SU-DHL-6 (cell line): ENCODE results near the gene GRXCR2.

Experiments used
- H2AFZ ChIP-seq: fragments of 200-600 bp; sonication (generic); 2 replicates; pipeline ENCODE4 v1.6.1; 2014; ENCODE audit warnings: low read depth, mild to moderate bottlenecking, moderate library complexity, mixed read lengths, antibody characterized with exemption, low read length; ENCODE audit not compliant: severe bottlenecking
- H3F3A ChIP-seq: fragments of 200-600 bp; shearing (Covaris generic); 2 replicates; pipeline ENCODE4 v1.6.0; 2016; ENCODE audit warnings: antibody characterized with exemption, mild to moderate bottlenecking; ENCODE audit not compliant: insufficient read depth
- H3K27ac ChIP-seq: fragments of 200-600 bp; sonication (generic); 2 replicates; pipeline ENCODE4 v1.5.1; 2016; ENCODE audit warnings: low read depth, mild to moderate bottlenecking, low read length, moderate library complexity, mixed read lengths
- H3K27me3 ChIP-seq: fragments of 200-600 bp; sonication (generic), shearing (Covaris generic); 2 replicates; pipeline ENCODE4 v1.6.0; 2014; ENCODE audit warnings: mild to moderate bottlenecking, low read length
- H3K36me3 ChIP-seq: fragments of 200-600 bp; sonication (generic); 2 replicates; pipeline ENCODE4 v1.6.1; 2014; ENCODE audit warnings: mild to moderate bottlenecking, low read length, mixed read lengths
- H3K4me2 ChIP-seq: fragments of 300-600, 200-600 bp; shearing (Covaris generic), sonication (generic); 2 replicates; pipeline ENCODE4 v1.6.0; 2014; ENCODE audit warnings: low read length, low read depth, mild to moderate bottlenecking; ENCODE audit not compliant: poor library complexity, severe bottlenecking
- H3K4me3 ChIP-seq: fragments of 200-600 bp; sonication (generic); 2 replicates; pipeline ENCODE4 v1.5.1; 2014; ENCODE audit warnings: antibody characterized with exemption, low read length, mild to moderate bottlenecking, mixed read lengths; ENCODE audit not compliant: insufficient read depth, poor library complexity, severe bottlenecking
- H3K79me2 ChIP-seq: fragments of 200-600 bp; sonication (generic); 2 replicates; pipeline ENCODE4 v1.6.1; 2014; ENCODE audit warnings: mild to moderate bottlenecking, low read length, moderate library complexity; ENCODE audit not compliant: insufficient read depth
- H3K9ac ChIP-seq: fragments of 200-600 bp; sonication (generic); 2 replicates; pipeline ENCODE4 v1.7.0; 2014; ENCODE audit warnings: mild to moderate bottlenecking, low read length
- H3K9me2 ChIP-seq: fragments of 200-600 bp; sonication (generic); replicated peaks from 2 replicates; pipeline ENCODE4 v1.6.1; 2014; ENCODE audit warnings: low read length; ENCODE audit not compliant: insufficient read depth
- H3K9me3 ChIP-seq: fragments of 200-600 bp; sonication (generic); 2 replicates; pipeline ENCODE4 v1.6.1; 2014; ENCODE audit warnings: low read length, mixed read lengths; ENCODE audit not compliant: insufficient read depth
- H4K20me1 ChIP-seq: fragments of 200-600 bp; sonication (generic); 2 replicates; pipeline ENCODE4 v1.6.1; 2014; ENCODE audit warnings: low read depth, mild to moderate bottlenecking, antibody characterized with exemption, low read length, moderate library complexity, mixed read lengths
- CTCF ChIP-seq: fragments of 200-600 bp; sonication (generic); IDR thresholded peaks from one replicate; pipeline ENCODE4 v1.5.1; 2017; ENCODE audit warnings: antibody characterized with exemption, mild to moderate bottlenecking, low read length, moderate library complexity; ENCODE audit not compliant: insufficient read depth, poor library complexity, severe bottlenecking
- EZH2phosphoT487 ChIP-seq: fragments of 200-600 bp; sonication (generic), shearing (Covaris generic); conservative IDR thresholded peaks from 2 replicates; pipeline ENCODE4 v1.6.1; 2018; ENCODE audit warnings: mild to moderate bottlenecking, antibody characterized with exemption, low read length, moderate library complexity, mixed read lengths

Gene GRXCR2

GRCh38 chr5:145825751-145826180, 47.0 kb downstream of the GRXCR2 start:
- Histone ChIP-seq H3K9me2 (no peaks in the 10 kb centered on the region), H3K9me3 (no peaks in the 10 kb centered on the region), H3F3A (no peaks in the 10 kb centered on the region), H3K4me2 (no peak overlapping the region), H3K27ac (no peak overlapping the region), H3K36me3 (no peaks in the 10 kb centered on the region), H3K9ac (no peak overlapping the region), H4K20me1 (no peaks in the 10 kb centered on the region), H2AFZ (no peak overlapping the region), H3K79me2 (no peaks in the 10 kb centered on the region), H3K4me3 (no peak overlapping the region), H3K27me3 (no peaks in the 10 kb centered on the region)
- TF ChIP-seq EZH2phosphoT487 (no peak), CTCF (peak; percentile 77)

GRCh38 chr5:145824040-145824439, 48.8 kb downstream of the GRXCR2 start:
- H3K36me3 ChIP-seq: no peaks in the 10 kb centered on the region
- H3K4me3 ChIP-seq: no peak overlapping the region
- H4K20me1 ChIP-seq: no peaks in the 10 kb centered on the region
- TF ChIP-seq EZH2phosphoT487 (no peak), CTCF (no peak)
- no peaks in the 10 kb centered on the region for H3K79me2 ChIP-seq
- H3K9ac ChIP-seq: no peak overlapping the region
- H3F3A ChIP-seq: no peaks in the 10 kb centered on the region
- no peaks in the 10 kb centered on the region for H3K9me3 ChIP-seq
- H3K27ac ChIP-seq: no peak overlapping the region
- H3K27me3 ChIP-seq: no peaks in the 10 kb centered on the region
- H2AFZ ChIP-seq: no peak overlapping the region
- no peaks in the 10 kb centered on the region for H3K9me2 ChIP-seq
- H3K4me2 ChIP-seq: no peak overlapping the region

GRCh38 chr5:145818604-145819003, 54.2 kb downstream of the GRXCR2 start:
- Histone ChIP-seq H2AFZ (no peak overlapping the region), H3K27ac (no peak overlapping the region), H3F3A (no peaks in the 10 kb centered on the region), H3K4me3 (no peak overlapping the region), H3K4me2 (no peak overlapping the region), H4K20me1 (no peaks in the 10 kb centered on the region), H3K9me3 (no peaks in the 10 kb centered on the region), H3K36me3 (no peaks in the 10 kb centered on the region), H3K27me3 (no peaks in the 10 kb centered on the region), H3K9me2 (no peaks in the 10 kb centered on the region), H3K79me2 (no peaks in the 10 kb centered on the region), H3K9ac (no peak overlapping the region)
- TF ChIP-seq CTCF (no peak), EZH2phosphoT487 (no peak)
